ENCODE data around the gene CELA3B. TPM values are rescaled to one million over a fixed set of nuclear protein-coding genes. Genes with fewer than 3 reads are reported as not detected.
"Not testable (repeated sequence)": the region's sequence is repeated elsewhere in the genome, so short reads cannot be mapped to it uniquely, and the experiment has no call there.

Gene CELA3B, protein sequence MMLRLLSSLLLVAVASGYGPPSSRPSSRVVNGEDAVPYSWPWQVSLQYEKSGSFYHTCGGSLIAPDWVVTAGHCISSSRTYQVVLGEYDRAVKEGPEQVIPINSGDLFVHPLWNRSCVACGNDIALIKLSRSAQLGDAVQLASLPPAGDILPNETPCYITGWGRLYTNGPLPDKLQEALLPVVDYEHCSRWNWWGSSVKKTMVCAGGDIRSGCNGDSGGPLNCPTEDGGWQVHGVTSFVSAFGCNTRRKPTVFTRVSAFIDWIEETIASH
- not detected for polyA plus RNA-seq (2012; ENCODE audit: missing spikeins)

- not testable (repeated sequence) for FAIRE-seq; DNase-seq (ENCODE audit: insufficient read length)
These were observed at the start of gene CELA3B for GRCh38 chr1:21976703-21977239. CELA3B (plus strand) TSS chr1:21977022; CDS start chr1:21977040, 18 bp downstream.

DNA sequence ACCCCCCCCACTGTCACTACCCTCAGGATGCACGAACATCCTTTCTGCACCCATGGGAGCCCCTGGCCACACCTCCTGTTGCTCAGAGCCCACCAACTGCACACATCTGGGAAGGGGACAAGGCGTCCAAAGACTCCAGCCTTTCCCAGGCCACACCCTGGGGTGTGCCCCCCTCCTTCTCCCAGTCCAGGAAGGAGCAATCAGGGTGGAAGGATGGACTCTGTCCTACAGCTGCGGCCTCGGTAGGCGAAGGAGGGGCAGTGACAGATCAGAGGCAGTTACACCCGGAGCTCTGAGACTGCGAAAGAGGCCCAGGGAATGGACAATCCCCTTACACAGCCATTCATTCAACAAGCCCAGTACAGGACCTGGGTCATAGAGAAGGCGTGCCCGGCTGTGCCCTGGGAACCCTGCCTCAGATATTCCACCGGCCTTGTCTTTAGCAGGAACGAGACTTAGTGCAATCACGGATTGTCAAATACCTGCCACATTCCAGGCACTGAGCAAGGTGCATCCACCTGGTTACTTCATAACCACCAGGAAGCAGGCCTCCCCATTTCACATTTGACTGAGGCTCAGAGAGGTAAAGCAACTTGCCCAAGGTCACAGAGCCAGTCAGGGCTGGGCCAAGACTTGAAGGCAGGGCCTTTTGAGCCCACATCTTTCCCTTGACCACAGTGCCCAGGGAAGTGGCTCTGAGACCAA, 49.1 kb upstream of the CELA3B start:
- DNase-seq (ENCODE audit: insufficient read length) = no peak
- FAIRE-seq = no peak
- TF ChIP-seq TAF1 (IDR thresholded peaks at IDR 0.05; ENCODE audit: borderline replicate concordance, low read depth, low read length) = no peak

- FAIRE-seq (no peak), DNase-seq (ENCODE audit: insufficient read length) (no peak)
- TF ChIP-seq POLR2A (IDR thresholded peaks at IDR 0.05; ENCODE audit: low read depth, low read length) = no peak
- TF ChIP-seq POLR2AphosphoS5 (IDR thresholded peaks at IDR 0.05; ENCODE audit: low read depth, low read length) = no peak
- TF ChIP-seq TAF1 (IDR thresholded peaks at IDR 0.05; ENCODE audit: borderline replicate concordance, low read depth, low read length) = no peak
These were observed 46.7 kb upstream of the CELA3B start for GRCh38 chr1:21930080-21930571.

DNA sequence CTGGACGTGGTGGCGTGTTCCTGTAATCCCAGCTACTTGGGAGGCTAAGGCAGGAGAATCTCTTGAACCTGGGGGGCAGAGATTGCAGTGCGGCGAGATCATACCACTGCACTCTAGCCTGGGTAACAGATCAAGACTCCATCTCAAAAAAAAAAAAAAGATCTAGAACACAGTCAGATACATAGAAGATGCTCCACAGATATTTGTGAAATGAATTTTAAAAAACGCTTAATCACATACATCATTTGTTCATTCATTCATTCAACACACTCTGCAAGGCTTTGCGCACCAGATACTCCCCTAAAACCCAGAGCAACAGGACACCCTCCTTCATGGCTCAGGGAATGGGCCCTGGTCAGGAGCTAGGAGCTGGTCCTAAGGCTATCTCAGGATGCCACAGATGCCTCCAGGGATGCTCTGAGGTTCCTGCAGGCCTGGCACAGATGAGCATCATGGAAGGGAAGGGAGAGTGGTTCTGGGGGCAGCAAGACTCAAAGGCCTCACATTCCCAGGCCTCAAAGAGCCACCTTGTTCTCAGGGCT, 46.1 kb upstream of the CELA3B start:
- DNase-seq (ENCODE audit: insufficient read length) = no peak
- TF ChIP-seq POLR2AphosphoS5 (IDR thresholded peaks at IDR 0.05; ENCODE audit: low read depth, low read length) (no peak), TAF1 (IDR thresholded peaks at IDR 0.05; ENCODE audit: borderline replicate concordance, low read depth, low read length) (no peak), POLR2A (IDR thresholded peaks at IDR 0.05; ENCODE audit: low read depth, low read length) (no peak)
- no peak for FAIRE-seq

GRCh38 chr1:21931171-21932093, 45.4 kb upstream of the CELA3B start:
- FAIRE-seq (no peak), DNase-seq (ENCODE audit: insufficient read length) (no peak)
- no peak for TF ChIP-seq TAF1 (IDR thresholded peaks at IDR 0.05; ENCODE audit: borderline replicate concordance, low read depth, low read length)

DNA sequence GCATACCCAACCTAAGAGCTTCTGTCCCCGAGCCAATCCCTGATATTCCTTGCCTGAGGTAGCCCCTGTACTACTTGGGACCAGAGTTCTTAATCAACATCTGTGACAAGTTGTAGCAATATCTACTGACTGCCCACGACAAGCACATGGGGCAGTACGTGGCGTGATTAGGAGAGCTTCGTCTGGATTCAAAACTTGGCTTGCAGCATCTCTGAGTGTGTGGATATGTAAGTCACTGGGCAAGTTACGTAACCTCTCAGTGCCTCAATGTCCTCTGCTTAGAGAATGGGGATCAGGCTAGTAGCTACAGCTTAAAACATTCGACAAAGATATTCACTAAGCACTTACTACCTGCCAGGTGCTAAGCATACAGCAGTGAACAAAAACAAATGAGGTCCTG, 44.7 kb upstream of the CELA3B start:
- TF ChIP-seq TAF1 (IDR thresholded peaks at IDR 0.05; ENCODE audit: borderline replicate concordance, low read depth, low read length) = no peak
- TF ChIP-seq POLR2AphosphoS5 (IDR thresholded peaks at IDR 0.05; ENCODE audit: low read depth, low read length) = no peak
- DNase-seq (ENCODE audit: insufficient read length) = no peak
- FAIRE-seq = no peak

DNA sequence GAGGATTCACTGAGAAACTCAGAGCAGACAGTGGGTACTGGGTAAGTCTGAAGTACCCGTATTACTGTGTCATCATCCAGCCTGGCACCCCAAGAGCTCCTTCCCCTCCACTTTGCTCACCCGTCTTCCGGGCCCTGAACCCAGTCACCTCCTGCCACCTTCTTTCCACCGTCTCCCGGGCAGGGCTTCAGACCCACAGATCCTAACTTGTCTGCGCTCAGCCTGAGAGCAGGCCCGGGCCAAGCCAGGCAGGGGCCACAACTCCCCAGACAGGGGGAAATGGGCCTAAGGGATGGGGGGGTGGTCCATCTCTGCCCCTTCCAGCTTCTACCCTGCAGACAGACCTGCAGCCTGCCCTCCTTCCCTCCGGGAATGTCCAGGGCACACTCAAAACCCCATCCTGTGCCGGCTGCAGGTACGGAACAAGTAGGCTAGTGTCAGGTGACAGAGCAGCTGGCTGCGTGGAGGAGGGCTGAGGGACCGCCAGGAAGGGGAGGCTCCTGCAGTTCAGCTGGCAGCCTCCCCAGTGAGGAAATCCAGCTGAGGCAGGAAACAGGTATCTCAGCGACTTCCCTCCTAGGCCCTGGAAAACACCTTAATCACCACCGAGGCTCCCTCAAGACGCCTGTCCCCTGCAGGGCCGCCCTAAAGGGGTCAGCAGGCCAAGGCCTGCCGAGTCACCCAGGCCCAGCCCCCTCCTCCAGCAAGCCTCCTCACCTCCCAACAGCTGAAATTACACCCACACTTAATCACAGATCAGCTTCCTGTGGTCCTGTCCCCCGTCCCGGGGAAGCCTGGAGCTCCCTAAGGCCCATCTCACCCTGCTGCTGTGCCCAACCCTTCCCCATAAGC, 43.2 kb upstream of the CELA3B start:
- FAIRE-seq (no peak), DNase-seq (ENCODE audit: insufficient read length) (no peak)
- no peak for TF ChIP-seq POLR2A (IDR thresholded peaks at IDR 0.05; ENCODE audit: low read depth, low read length)
- TF ChIP-seq TAF1 (IDR thresholded peaks at IDR 0.05; ENCODE audit: borderline replicate concordance, low read depth, low read length) = no peak
- no peak for TF ChIP-seq POLR2AphosphoS5 (IDR thresholded peaks at IDR 0.05; ENCODE audit: low read depth, low read length)

DNA sequence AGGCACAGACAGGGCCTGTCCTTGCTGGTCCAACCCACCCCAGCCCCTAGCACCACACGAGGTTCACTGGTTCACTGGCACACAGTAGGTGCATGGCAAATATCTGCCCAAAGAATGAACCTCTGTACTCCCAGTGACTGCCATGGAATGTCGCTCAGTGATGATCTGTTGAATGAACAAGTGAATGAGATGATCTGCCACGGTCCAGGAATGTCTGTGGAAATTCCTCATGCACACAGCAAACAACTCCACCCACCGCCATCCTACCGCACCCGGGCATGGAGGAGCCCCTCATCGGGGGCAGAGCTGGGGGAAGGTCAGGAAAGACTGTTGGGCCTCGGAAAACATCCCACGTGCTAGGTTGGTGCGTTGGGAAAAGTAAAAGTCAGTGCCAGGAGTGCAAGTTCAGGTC, 41.4 kb upstream of the CELA3B start:
- DNase-seq (ENCODE audit: insufficient read length) (no peak), FAIRE-seq (no peak)
- no peak for TF ChIP-seq POLR2AphosphoS5 (IDR thresholded peaks at IDR 0.05; ENCODE audit: low read depth, low read length)
- TF ChIP-seq POLR2A (IDR thresholded peaks at IDR 0.05; ENCODE audit: low read depth, low read length) = no peak
- TF ChIP-seq TAF1 (IDR thresholded peaks at IDR 0.05; ENCODE audit: borderline replicate concordance, low read depth, low read length) = no peak

DNA sequence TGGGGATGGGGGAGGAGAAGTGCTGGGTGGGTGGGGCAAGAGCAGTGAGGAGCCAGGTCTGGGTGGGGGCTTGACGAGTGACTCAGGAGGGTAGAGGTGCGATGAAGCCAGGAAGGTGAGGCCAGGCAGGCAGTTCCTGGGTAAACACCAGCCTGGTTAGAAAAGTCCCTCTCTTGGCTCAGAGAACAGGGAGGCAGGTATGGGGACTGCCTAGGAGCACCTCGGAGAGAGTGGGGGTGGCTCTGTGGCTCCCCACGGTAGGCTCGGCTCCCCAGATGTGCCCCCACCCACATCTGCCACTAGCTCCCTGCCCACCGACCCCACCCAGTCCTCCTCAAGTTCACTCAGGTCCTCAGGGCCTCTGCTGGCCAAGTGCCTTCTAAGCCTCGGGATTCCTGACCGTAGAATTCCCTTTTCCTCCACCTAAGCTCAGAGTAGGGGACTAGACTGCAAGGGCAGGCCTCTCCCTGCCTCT, 40.9 kb upstream of the CELA3B start:
- no peak for FAIRE-seq
- no peak for TF ChIP-seq POLR2A (IDR thresholded peaks at IDR 0.05; ENCODE audit: low read depth, low read length)
- no peak for TF ChIP-seq TAF1 (IDR thresholded peaks at IDR 0.05; ENCODE audit: borderline replicate concordance, low read depth, low read length)
- no peak for TF ChIP-seq POLR2AphosphoS5 (IDR thresholded peaks at IDR 0.05; ENCODE audit: low read depth, low read length)
- DNase-seq (ENCODE audit: insufficient read length) = no peak

GRCh38 chr1:21936366-21937031, 40.3 kb upstream of the CELA3B start:
- DNase-seq (ENCODE audit: insufficient read length) (no peak), FAIRE-seq (no peak)
- TF ChIP-seq POLR2A (IDR thresholded peaks at IDR 0.05; ENCODE audit: low read depth, low read length) (no peak), POLR2AphosphoS5 (IDR thresholded peaks at IDR 0.05; ENCODE audit: low read depth, low read length) (no peak), TAF1 (IDR thresholded peaks at IDR 0.05; ENCODE audit: borderline replicate concordance, low read depth, low read length) (no peak)

All from GM12892 (cell line).